Osteocyte (in vitro differentiated cells): ENCODE results near the gene CBLN3. TPM values are rescaled to one million over a fixed set of nuclear protein-coding genes. Genes with fewer than 3 reads are reported as not detected.

Source experiments
- DNase-seq: peaks from one replicate; pipeline ENCODE4 v3.0.0; 2021; ENCODE audit warnings: mixed read lengths; ENCODE audit not compliant: unreplicated experiment; ENCODE audit errors: extremely low spot score
- H3K27ac Mint-ChIP-seq: one replicate; pipeline ENCODE4 v1.8.0; 2021; ENCODE audit warnings: mild to moderate bottlenecking, mixed read lengths; ENCODE audit not compliant: unreplicated experiment
- H3K27me3 Mint-ChIP-seq: one replicate; pipeline ENCODE4 v1.8.0; 2021; ENCODE audit warnings: mixed read lengths; ENCODE audit not compliant: unreplicated experiment
- H3K36me3 Mint-ChIP-seq: one replicate; pipeline ENCODE4 v1.8.0; 2021; ENCODE audit warnings: mixed read lengths; ENCODE audit not compliant: unreplicated experiment
- H3K4me1 Mint-ChIP-seq: one replicate; pipeline ENCODE4 v1.8.0; 2021; ENCODE audit warnings: mixed read lengths; ENCODE audit not compliant: unreplicated experiment
- H3K4me3 Mint-ChIP-seq: one replicate; pipeline ENCODE4 v1.8.0; 2021; ENCODE audit warnings: mild to moderate bottlenecking, moderate library complexity, mixed read lengths; ENCODE audit not compliant: unreplicated experiment
- H3K9me3 Mint-ChIP-seq: one replicate; pipeline ENCODE4 v1.8.0; 2021; ENCODE audit warnings: mixed read lengths; ENCODE audit not compliant: unreplicated experiment
- CTCF ChIP-seq: fragments of 200-600 bp; sonication (generic); IDR thresholded peaks from 2 replicates; pipeline ENCODE4 v1.5.0; 2021; ENCODE audit warnings: antibody characterized with exemption, mild to moderate bottlenecking, moderate library complexity
- total RNA-seq: library from RNA; stranded (reverse); gene quantifications from 2 replicates; pipeline ENCODE4 v1.2.1, GENCODE V29; 2021

The CBLN3 gene
- total RNA-seq, 1 donor from 2014 or later: 5.5 TPM

GRCh38 chr14:24415421-24416253 is 13.8 kb downstream of the CBLN3 start:
- no peaks in the 10 kb centered on the region for H3K9me3 Mint-ChIP-seq
- H3K4me1 Mint-ChIP-seq: no peaks in the 10 kb centered on the region
- peaks cover 25% of the 10 kb centered on the region for H3K36me3 Mint-ChIP-seq

GRCh38 chr14:24414732-24415420 is 14.6 kb downstream of the CBLN3 start:
- peaks cover 25% of the 10 kb centered on the region for H3K36me3 Mint-ChIP-seq
- no peaks in the 10 kb centered on the region for H3K4me1 Mint-ChIP-seq
- H3K27me3 Mint-ChIP-seq: peaks cover 6% of the 10 kb centered on the region
- no peak overlapping the region for H3K4me3 Mint-ChIP-seq
- no peaks in the 10 kb centered on the region for H3K9me3 Mint-ChIP-seq
- no peak for TF ChIP-seq CTCF
- no peak for DNase-seq
- H3K27ac Mint-ChIP-seq: no peak overlapping the region

More at GRCh38 chr14:24415421-24416253, 13.8 kb downstream of the CBLN3 start:
- Mint-ChIP-seq H3K27ac (peak overlapping the region; percentile 4), H3K4me3 (no peak overlapping the region), H3K27me3 (peaks cover 6% of the 10 kb centered on the region)
- DNase-seq: no peak
- no peak for TF ChIP-seq CTCF

- no peaks in the 10 kb centered on the region for H3K4me1 Mint-ChIP-seq
- H3K36me3 Mint-ChIP-seq: peaks cover 26% of the 10 kb centered on the region
- TF ChIP-seq CTCF: no peak
- H3K27me3 Mint-ChIP-seq: peaks cover 3% of the 10 kb centered on the region
- H3K9me3 Mint-ChIP-seq: no peaks in the 10 kb centered on the region
- H3K27ac Mint-ChIP-seq: no peak overlapping the region
- no peak overlapping the region for H3K4me3 Mint-ChIP-seq
- no peak for DNase-seq
These were observed 15.4 kb downstream of the CBLN3 start for GRCh38 chr14:24414077-24414476.

- Mint-ChIP-seq H3K9me3 (no peaks in the 10 kb centered on the region), H3K4me1 (peaks cover 1% of the 10 kb centered on the region), H3K27me3 (no peaks in the 10 kb centered on the region), H3K36me3 (peaks cover 32% of the 10 kb centered on the region), H3K4me3 (no peak overlapping the region), H3K27ac (no peak overlapping the region)
- TF ChIP-seq CTCF: peak; percentile 73
- no peak for DNase-seq
These were observed 17.8 kb downstream of the CBLN3 start for GRCh38 chr14:24411443-24412389.
